NCI-H146 (cell line): ENCODE results near the gene IFT27.

ENCODE experiments used
- DNase-seq: peaks from one replicate; lab custom pipeline; 2025; lab: John Stamatoyannopoulos, UW

Gene IFT27

DNA sequence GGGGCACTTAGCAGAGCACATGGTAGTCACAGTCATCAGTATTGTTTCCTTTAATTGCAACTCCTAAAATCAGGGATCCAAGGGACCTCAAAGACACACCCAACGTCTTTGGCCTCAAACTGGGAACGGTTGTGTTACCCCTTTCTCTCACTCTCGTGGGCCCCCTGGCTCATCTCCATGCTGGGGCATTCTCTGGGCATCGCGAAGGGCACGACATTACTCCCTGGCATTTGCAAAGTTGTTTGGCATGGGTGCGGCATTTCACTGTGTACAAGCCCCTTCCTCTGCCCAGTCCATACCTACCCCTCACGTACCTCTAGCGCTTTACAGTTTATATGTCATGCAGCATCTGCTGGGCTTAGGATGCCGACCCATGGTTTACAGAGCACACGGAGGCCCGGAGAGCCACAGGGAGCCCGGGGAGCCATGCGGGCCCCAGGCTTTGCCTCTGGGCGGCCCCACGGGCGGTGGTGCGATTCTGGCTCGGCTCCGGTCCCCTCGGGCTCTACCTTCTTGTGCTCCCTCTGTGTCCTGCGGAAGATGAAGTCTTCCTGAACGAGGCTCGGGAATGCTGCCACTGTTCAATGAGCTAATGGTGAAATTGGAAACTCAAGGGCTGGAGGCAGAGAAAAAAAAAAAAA, 50.4 kb downstream of the IFT27 start:
- DNase-seq, result no peak

DNA sequence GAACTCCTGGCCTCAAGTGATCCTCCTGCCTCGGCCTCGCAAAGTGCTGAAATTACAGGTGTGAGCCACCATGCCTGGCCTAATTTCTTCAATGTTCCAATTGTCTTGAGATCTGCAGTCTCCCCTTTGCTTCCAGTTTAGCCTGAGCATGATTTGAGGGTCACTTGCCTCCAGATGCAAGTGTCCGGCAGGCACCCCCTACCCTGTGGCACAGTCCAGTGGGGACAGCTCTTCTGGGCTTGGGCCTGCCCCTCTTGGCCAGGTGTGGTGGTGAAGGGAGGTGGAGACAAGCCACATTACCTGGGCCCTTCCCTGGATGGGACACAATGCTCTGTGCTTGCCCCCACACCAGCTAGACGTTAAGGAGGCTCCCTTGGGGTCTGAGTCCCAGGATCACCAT, 51.1 kb downstream of the IFT27 start:
- DNase-seq, result no peak

DNA sequence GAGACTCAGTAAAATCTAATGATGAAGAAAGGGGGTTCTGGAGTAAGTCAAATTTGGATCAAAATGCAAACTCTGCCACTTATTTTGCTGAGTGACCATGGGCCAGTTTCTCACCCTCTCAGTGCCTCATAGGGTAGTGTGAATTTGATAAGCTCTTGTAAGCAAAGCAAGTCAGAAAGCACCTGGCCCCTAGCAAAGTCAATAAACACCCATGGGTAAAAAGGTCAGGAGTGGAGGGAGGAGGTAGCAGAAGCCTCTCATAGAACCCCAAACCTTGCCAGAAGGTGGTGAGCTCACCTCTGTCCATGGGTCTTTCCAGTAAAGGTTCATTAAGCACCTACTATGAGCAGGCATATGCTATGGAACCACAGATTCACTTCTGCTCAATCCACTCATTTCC, 53.9 kb downstream of the IFT27 start:
- no peak for DNase-seq

DNA sequence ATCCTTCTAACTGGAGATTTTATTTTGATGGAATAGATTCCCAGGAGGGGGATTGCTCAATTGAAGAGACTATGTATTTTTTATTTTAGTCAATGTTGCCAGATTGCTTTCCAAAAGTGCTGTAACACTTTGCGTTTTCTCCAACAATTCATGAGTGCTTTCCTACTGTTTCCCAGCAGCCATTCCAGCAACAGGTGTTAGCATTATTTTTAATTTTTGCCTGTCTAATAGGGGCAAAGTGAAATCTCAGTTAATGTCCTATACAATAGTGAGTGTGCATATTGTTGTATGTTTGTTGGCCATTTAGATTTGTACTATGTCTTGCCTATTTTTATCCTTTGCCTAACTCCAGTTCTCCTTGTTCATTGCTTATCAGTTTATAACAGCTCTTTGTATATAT, 60.3 kb downstream of the IFT27 start:
- no peak for DNase-seq

DNA sequence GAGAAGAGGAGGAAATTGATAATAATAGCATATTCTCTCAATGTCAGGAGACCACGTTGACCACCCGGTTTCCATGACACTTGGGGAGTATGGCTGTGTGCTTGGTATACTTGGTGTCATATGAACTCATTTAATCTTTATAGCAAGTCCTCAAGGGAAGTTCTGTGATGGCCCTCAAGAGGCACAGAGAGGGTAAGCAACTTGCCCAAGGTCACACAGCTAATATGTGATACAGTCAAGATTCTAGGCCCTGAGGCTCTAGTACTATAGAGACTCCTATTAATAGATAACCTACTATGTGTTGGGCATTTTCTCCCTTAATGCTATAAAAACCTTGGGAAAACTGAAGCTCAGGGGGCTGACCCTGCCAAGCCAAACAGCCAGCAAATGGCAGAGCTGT, 61.8 kb downstream of the IFT27 start:
- no peak for DNase-seq

DNA sequence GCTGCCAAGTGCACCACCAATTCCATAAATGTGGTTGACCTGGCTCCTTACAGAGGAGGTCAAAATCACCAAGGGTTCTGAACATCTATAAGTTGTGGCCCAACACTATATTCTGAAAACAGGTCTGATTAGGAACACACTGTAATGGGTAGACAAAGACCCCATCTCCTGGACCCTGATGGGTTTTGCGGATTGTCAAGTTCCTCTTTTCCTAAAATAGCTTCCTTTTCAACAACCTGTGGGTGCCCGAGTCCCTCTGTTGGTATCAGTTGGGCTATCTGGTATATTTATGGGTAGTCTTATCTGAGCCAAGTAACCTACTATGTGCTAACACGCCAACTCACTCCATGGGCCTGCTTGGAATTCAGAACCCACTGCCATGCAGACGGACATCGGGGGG, 62.5 kb downstream of the IFT27 start:
- DNase-seq, result no peak
